Right lobe of liver (tissue), 4 donors: ENCODE data around the gene NPAT.

Experiments
- POLR2A ChIP-seq: fragments of 450-650 bp; IDR thresholded peaks from one replicate; pipeline ENCODE4 v1.6.1; 2017; ENCODE audit warnings: antibody characterized with exemption, mild to moderate bottlenecking
- TF ChIP-seq, protein P1 (sequence below), 4 donors: fragments of 200-600 bp in 3 of 4; fragments of 450-650 bp in 1 of 4; IDR thresholded peaks; one replicate each; pipeline versions ENCODE4 v1.5.1 to v1.8.0; 2016 to 2022; ENCODE audit warnings: antibody characterized with exemption in 4 of 4, mild to moderate bottlenecking in 2 of 4
- donor health status: DM: no; HTN: no; CAD: no.
- donor health status: DM: no; HTN: no; CAD: no.
- donor health status: DM: no; HTN: yes; CAD: no.

DNA sequence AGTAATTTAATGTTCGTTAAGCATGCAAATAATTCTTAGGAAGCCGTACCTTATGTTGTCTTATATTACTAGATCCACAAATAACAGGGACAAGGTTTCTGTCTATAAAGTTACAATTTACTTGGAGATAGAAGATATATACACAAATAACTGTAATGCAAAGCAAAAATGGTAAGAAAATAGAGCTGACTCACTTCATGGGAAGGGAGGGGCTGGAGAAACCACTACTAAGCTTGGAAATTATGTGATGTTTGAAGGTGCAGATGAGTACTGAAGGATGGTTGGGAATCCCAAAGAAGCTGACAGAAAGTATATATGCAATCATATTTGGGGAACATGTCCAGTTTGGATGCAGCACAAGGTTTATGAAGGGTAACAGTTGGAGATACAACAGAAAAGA is 4.0 kb downstream of the NPAT start:
- TF ChIP-seq, protein P1, sequence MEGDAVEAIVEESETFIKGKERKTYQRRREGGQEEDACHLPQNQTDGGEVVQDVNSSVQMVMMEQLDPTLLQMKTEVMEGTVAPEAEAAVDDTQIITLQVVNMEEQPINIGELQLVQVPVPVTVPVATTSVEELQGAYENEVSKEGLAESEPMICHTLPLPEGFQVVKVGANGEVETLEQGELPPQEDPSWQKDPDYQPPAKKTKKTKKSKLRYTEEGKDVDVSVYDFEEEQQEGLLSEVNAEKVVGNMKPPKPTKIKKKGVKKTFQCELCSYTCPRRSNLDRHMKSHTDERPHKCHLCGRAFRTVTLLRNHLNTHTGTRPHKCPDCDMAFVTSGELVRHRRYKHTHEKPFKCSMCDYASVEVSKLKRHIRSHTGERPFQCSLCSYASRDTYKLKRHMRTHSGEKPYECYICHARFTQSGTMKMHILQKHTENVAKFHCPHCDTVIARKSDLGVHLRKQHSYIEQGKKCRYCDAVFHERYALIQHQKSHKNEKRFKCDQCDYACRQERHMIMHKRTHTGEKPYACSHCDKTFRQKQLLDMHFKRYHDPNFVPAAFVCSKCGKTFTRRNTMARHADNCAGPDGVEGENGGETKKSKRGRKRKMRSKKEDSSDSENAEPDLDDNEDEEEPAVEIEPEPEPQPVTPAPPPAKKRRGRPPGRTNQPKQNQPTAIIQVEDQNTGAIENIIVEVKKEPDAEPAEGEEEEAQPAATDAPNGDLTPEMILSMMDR (IDR thresholded peaks at IDR 0.05): no peak
- TF ChIP-seq POLR2A: no peak
